ENCODE data around the gene HNF4A.
A peak's percentile ranks its signal among the peaks of the same experiment; 100 is the strongest.

Gene HNF4A

DNA sequence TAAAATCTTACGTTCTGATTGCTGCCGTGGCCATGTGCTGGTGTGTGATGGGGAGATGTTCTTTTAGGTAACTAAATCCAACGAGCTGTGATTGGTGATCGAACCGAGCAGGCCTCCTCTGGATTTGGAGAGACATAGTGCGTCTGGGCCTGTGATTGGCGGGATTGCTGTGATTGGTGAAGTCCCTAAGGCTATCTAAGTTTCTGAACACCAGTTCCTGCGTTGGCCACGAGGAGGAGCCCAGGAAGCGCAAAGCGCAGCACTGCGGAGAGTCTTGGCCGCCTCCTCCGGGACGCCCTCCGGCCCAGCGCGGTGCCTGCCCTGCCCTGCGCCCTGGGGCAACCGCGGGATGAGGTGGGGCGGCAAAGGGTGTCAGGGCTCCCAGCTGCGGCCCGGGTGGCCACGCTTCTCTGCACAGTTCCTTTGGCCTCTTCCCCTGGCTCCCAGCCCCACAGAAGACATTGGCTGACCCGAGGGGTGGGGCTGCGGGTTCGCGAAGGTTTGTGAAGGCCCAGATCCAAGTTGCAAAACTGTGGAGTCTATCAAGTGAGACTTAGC is 33.0 kb downstream of the HNF4A start:
- peak overlapping the region; percentile 19 for H3K4me3 ChIP-seq (ENCODE audit: control insufficient read depth, low read depth, low read length)
- TF ChIP-seq, protein P1, sequence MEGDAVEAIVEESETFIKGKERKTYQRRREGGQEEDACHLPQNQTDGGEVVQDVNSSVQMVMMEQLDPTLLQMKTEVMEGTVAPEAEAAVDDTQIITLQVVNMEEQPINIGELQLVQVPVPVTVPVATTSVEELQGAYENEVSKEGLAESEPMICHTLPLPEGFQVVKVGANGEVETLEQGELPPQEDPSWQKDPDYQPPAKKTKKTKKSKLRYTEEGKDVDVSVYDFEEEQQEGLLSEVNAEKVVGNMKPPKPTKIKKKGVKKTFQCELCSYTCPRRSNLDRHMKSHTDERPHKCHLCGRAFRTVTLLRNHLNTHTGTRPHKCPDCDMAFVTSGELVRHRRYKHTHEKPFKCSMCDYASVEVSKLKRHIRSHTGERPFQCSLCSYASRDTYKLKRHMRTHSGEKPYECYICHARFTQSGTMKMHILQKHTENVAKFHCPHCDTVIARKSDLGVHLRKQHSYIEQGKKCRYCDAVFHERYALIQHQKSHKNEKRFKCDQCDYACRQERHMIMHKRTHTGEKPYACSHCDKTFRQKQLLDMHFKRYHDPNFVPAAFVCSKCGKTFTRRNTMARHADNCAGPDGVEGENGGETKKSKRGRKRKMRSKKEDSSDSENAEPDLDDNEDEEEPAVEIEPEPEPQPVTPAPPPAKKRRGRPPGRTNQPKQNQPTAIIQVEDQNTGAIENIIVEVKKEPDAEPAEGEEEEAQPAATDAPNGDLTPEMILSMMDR (conservative IDR thresholded peaks at IDR 0.05; ENCODE audit: control insufficient read depth, insufficient read depth, low read depth, low read length): peak; percentile 89
- peak; percentile 88 for DNase-seq (ENCODE audit: low read depth)

DNA sequence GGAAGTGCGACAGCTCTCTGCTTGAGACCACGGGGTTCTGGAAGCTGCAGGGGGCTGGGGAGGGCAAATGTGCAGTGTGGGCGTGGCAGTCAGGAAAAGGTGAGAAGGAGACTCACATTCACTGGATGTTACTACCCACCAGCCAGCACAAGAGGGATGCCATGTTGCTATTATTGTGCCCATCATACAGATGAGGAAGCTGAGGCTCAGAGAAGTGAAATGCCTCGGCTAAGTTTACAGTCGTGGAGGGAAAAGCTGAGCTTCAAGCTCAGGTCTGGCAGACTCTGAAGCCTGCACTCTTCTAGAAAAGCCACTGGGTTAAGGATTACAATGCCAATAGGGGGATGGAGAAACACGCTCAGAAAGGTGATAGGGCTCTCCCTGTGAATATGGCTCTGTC is 34.4 kb downstream of the HNF4A start:
- no peak overlapping the region for H3K4me3 ChIP-seq (ENCODE audit: control insufficient read depth, low read depth, low read length)
- DNase-seq (ENCODE audit: low read depth): no peak
- TF ChIP-seq, protein P1 (conservative IDR thresholded peaks at IDR 0.05; ENCODE audit: control insufficient read depth, insufficient read depth, low read depth, low read length): no peak

DNA sequence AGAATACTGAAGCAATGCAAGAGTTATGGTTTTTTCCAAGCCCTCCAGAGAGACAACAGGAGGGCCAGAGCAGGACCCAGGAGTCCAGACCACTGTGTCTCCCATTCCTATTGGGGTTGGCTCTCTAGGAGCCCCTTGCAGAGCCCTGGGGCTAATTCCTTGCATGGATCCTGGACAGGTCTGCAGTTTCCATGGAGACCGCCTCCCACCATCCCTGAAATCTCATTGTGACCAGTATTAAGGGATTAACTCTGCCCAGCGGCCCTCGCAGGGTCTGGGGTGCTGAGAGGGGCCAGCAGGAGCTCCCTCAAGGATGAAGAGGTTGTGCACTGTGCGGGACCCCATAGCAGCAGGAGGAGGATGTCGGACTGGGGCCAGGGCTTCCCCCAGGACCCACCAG is 34.8 kb downstream of the HNF4A start:
- no peak for DNase-seq (ENCODE audit: low read depth)
- TF ChIP-seq, protein P1 (conservative IDR thresholded peaks at IDR 0.05; ENCODE audit: control insufficient read depth, insufficient read depth, low read depth, low read length): no peak
- H3K4me3 ChIP-seq (ENCODE audit: control insufficient read depth, low read depth, low read length): no peak overlapping the region

DNA sequence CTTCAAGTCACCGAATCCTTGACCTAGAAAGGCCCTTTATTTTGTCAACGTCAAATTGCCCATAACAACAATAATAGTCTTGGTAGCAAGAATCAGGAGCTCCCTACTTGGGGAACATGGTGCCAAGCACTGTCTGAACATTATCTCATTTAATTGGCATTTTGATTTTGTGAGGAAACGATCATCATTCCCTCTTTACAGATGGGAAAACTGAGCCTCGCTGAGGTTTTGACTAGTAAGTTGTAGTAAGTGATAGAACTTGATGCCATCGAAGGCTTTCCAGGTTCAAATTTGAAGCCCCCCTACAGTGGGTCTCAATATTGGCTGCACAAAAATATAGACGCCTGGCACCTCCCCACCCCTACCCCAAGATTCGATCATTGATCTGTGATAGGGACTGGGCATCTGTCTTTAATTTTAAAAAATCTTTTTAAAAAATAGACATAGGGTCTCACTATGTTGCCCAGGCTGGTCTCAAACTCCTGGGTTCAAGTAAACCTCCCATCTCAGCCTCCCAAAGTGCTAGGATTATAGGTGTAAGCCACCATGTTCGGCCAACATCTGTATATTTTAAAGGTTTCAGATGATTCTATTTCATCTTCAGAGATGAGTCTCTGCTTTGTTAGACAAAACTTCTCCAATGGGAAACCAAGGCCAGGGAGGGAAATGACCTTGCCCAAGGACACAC is 36.7 kb downstream of the HNF4A start:
- DNase-seq (ENCODE audit: low read depth): no peak
- TF ChIP-seq, protein P1 (conservative IDR thresholded peaks at IDR 0.05; ENCODE audit: control insufficient read depth, insufficient read depth, low read depth, low read length): no peak
- no peak overlapping the region for H3K4me3 ChIP-seq (ENCODE audit: control insufficient read depth, low read depth, low read length)

DNA sequence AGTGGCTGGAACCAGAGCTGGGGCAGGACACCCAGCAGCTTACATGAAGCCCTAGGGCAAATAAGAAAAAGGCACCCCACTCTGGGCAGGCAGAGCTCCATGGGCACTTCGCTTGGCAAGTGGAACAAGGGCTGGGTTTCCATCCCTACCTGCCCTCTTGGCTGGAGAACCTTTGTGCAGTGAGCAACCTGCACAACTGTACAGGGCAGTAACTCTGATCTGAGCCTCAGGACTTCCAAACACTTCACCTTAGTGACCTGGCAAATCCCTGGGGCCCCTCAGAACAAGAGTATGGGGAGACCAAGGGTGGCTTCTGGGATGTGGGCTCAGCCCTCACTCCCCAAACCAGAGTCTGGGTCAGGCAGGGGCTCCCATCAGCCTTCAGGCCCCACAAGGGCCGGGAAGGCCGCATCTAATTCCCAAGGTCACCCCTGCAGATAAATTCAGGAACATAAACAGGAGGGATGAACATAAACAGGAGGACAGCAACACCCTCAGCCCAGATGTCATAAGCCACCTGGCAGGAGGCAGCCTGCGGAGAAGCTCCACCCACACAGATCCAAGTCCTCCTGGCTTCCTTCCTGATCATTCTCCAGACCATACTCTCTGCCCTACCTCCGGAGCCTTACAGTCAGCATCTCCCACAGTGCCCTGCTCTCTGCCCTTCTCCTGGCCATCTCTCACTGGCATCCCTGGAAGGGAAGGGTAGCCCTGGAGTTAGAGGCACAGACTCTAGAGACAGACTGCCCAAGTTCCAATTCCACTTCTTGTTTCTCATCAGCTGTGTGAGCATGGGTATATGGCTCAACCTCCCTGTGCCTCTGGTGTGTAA is 37.5 kb downstream of the HNF4A start:
- H3K4me3 ChIP-seq (ENCODE audit: control insufficient read depth, low read depth, low read length): no peak overlapping the region
- no peak for DNase-seq (ENCODE audit: low read depth)
- TF ChIP-seq, protein P1 (conservative IDR thresholded peaks at IDR 0.05; ENCODE audit: control insufficient read depth, insufficient read depth, low read depth, low read length): no peak

DNA sequence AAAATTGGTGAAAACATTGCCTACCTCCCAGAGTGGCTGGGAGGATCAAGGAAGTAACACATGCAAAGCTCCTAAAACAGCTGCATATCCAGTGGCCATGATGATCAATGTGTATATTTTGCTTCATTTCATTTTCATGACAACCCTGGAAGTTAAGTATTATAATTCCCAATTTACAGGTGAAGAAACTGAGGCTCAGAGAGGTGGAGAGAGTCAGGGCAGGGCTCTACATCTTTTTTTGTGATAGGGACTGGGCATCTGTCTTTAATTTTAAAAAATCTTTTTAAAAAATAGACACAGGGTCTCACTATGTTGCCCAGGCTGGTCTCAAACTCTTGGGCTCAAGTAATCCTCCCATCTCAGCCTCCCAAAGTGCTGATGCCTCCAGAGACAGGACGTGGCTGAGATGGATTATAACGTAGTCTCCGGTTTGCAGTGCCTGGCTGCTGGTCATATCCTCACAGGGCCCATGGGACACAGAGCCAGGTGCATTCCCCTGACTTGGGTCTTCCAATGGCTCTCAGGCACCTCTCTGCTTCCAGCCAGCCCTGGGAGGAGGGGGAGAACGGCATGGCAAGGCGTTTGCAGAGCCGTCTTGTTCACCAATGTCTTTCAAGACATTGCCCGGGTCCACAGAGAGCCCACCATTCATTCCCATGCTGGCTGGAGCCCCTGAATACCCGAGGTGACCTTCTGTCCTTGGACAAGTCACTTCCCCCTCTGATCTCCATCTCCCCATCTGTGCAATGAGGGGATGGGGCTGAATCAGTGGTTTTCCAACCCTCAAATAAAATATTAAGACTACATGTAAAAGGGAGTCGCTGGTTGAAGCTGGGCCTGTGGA is 38.3 kb downstream of the HNF4A start:
- TF ChIP-seq, protein P1 (conservative IDR thresholded peaks at IDR 0.05; ENCODE audit: control insufficient read depth, insufficient read depth, low read depth, low read length): no peak
- H3K4me3 ChIP-seq (ENCODE audit: control insufficient read depth, low read depth, low read length): no peak overlapping the region
- no peak for DNase-seq (ENCODE audit: low read depth)

Data from fibroblast of mammary gland (primary cell).